Liver (tissue), 3 donors: ENCODE data around the gene NEK1.

Experiments
- EGR1 ChIP-seq, 2 donors: IDR thresholded peaks; 2 replicates each; pipeline ENCODE4 v1.6.1; 2016 to 2018; ENCODE audit warnings: antibody characterized with exemption in 2 of 2, low read depth in 2 of 2
- FOXA2 ChIP-seq: IDR thresholded peaks from 2 replicates; pipeline ENCODE4 v1.6.1; 2016; ENCODE audit warnings: antibody characterized with exemption
- JUND ChIP-seq, 2 donors: IDR thresholded peaks; 2 replicates each; pipeline ENCODE4 v1.6.1; 2016; ENCODE audit warnings: antibody characterized with exemption in 2 of 2
- NR2F2 ChIP-seq: IDR thresholded peaks from 2 replicates; pipeline ENCODE4 v1.6.1; 2016; ENCODE audit warnings: antibody characterized with exemption
- RAD21 ChIP-seq, 2 donors: IDR thresholded peaks; 2 replicates each; pipeline ENCODE4 v1.6.1; 2016; ENCODE audit warnings: antibody characterized with exemption in 2 of 2, mild to moderate bottlenecking in 2 of 2
- REST ChIP-seq: IDR thresholded peaks from 2 replicates; pipeline ENCODE4 v1.6.1; 2016; ENCODE audit warnings: antibody characterized with exemption, mild to moderate bottlenecking
- RXRA ChIP-seq, 2 donors: IDR thresholded peaks; 2 replicates each; pipeline ENCODE4 v1.6.1; 2017 to 2018; ENCODE audit warnings: antibody characterized with exemption in 2 of 2, mild to moderate bottlenecking in 1 of 2
- TAF1 ChIP-seq: conservative IDR thresholded peaks from 2 replicates; pipeline ENCODE4 v1.6.1; 2016; ENCODE audit warnings: antibody characterized with exemption, mild to moderate bottlenecking
- YY1 ChIP-seq: IDR thresholded peaks from 2 replicates; pipeline ENCODE4 v1.6.1; 2016; ENCODE audit warnings: antibody characterized with exemption, mild to moderate bottlenecking
- ZBTB33 ChIP-seq: IDR thresholded peaks from 2 replicates; pipeline ENCODE4 v1.6.1; 2016; ENCODE audit warnings: antibody characterized with exemption
- TF ChIP-seq, protein P1 (sequence below): fragments of 150-350 bp; IDR thresholded peaks from 2 replicates; pipeline ENCODE4 v1.5.1; 2017; ENCODE audit warnings: improper control_type of control experiment, low read depth, low read length; ENCODE audit not compliant: missing input control
- TF ChIP-seq, protein P2 (sequence below): IDR thresholded peaks from 2 replicates; pipeline ENCODE4 v1.6.1; 2016; ENCODE audit warnings: antibody characterized with exemption
- TF ChIP-seq, protein P3 (sequence below): IDR thresholded peaks from 2 replicates; pipeline ENCODE4 v1.6.1; 2016; ENCODE audit warnings: antibody characterized with exemption
- donor health status: healthy.
- donor health status: healthy.

DNA sequence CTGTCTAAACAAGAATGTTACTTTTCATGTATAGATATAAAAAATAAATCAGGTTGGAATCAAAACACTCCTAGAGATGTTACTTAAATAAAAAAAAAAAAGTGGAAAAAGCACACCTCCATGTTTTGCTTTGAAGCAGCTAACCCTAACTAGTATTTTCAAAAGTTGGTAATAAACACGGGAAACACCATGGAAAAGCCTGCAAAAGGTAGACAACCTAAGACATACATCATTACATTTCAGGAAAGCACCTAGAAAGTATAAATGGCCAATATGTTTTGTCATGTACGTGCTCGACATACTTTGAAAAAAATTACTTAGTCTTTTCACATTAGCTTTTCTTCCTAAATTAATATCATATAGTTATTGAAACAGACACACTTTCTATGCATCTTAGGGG lies 211.6 kb downstream of the NEK1 start:
- TF ChIP-seq JUND (IDR thresholded peaks at IDR 0.05) (no peak), REST (no peak), ZBTB33 (no peak), RXRA (IDR thresholded peaks at IDR 0.05) (no peak), YY1 (no peak), RAD21 (IDR thresholded peaks at IDR 0.05) (no peak), NR2F2 (no peak), TAF1 (no peak), EGR1 (IDR thresholded peaks at IDR 0.05; ENCODE audit: low read depth in 2 of 2) (no peak), FOXA2 (no peak)
- TF ChIP-seq, protein P1, sequence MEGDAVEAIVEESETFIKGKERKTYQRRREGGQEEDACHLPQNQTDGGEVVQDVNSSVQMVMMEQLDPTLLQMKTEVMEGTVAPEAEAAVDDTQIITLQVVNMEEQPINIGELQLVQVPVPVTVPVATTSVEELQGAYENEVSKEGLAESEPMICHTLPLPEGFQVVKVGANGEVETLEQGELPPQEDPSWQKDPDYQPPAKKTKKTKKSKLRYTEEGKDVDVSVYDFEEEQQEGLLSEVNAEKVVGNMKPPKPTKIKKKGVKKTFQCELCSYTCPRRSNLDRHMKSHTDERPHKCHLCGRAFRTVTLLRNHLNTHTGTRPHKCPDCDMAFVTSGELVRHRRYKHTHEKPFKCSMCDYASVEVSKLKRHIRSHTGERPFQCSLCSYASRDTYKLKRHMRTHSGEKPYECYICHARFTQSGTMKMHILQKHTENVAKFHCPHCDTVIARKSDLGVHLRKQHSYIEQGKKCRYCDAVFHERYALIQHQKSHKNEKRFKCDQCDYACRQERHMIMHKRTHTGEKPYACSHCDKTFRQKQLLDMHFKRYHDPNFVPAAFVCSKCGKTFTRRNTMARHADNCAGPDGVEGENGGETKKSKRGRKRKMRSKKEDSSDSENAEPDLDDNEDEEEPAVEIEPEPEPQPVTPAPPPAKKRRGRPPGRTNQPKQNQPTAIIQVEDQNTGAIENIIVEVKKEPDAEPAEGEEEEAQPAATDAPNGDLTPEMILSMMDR, result no peak
- TF ChIP-seq, protein P2, sequence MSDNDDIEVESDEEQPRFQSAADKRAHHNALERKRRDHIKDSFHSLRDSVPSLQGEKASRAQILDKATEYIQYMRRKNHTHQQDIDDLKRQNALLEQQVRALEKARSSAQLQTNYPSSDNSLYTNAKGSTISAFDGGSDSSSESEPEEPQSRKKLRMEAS, result no peak
- TF ChIP-seq, protein P3, sequence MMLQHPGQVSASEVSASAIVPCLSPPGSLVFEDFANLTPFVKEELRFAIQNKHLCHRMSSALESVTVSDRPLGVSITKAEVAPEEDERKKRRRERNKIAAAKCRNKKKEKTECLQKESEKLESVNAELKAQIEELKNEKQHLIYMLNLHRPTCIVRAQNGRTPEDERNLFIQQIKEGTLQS, result no peak
